ENCODE data around the gene DNMT3A. TPM values are rescaled to one million over a fixed set of nuclear protein-coding genes. Genes with fewer than 3 reads are reported as not detected.

Gene DNMT3A
- total RNA-seq, 1 donor from 2014 or later: 35.6 TPM

GRCh38 chr2:25354116-25354515 is 12.4 kb upstream of the DNMT3A start:
- DNase-seq (no peak), ATAC-seq (no peak)
- no peak overlapping the region for H3K27ac ChIP-seq
- H3K9me3 ChIP-seq: no peaks in the 10 kb centered on the region
- intact Hi-C loops (cut with DNase I): no loop called here
- H3K4me3 ChIP-seq: no peak overlapping the region
- H3K27me3 ChIP-seq (ENCODE audit: low read depth): no peaks in the 10 kb centered on the region
- no peaks in the 10 kb centered on the region for H3K36me3 ChIP-seq
- TF ChIP-seq, protein P1, sequence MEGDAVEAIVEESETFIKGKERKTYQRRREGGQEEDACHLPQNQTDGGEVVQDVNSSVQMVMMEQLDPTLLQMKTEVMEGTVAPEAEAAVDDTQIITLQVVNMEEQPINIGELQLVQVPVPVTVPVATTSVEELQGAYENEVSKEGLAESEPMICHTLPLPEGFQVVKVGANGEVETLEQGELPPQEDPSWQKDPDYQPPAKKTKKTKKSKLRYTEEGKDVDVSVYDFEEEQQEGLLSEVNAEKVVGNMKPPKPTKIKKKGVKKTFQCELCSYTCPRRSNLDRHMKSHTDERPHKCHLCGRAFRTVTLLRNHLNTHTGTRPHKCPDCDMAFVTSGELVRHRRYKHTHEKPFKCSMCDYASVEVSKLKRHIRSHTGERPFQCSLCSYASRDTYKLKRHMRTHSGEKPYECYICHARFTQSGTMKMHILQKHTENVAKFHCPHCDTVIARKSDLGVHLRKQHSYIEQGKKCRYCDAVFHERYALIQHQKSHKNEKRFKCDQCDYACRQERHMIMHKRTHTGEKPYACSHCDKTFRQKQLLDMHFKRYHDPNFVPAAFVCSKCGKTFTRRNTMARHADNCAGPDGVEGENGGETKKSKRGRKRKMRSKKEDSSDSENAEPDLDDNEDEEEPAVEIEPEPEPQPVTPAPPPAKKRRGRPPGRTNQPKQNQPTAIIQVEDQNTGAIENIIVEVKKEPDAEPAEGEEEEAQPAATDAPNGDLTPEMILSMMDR (IDR thresholded peaks at IDR 0.05): no peak
- no peaks in the 10 kb centered on the region for H3K4me1 ChIP-seq

DNA sequence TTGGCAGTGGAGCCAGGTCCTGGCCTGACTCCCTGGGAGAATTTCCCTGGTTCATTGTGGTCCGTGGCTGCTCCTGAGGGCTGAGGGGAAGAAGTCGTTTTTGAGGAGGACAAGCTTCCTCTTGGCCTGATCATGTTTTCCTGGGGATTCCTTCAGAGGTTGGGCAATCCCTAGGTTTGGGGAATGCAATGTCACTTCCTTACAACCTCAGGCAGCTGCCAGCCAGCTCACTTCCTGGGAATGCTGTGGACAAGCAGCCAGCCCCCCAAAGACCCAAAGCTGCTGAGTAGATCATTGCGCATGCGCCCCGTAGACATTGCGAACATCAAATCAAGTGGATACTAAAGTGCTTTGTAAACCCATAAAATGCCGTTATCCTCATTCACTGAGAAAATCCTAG is 7.7 kb upstream of the DNMT3A start:
- Histone ChIP-seq H3K27ac (no peak overlapping the region), H3K4me3 (no peak overlapping the region), H3K4me1 (no peaks in the 10 kb centered on the region), H3K27me3 (ENCODE audit: low read depth) (no peaks in the 10 kb centered on the region), H3K9me3 (no peaks in the 10 kb centered on the region), H3K36me3 (no peaks in the 10 kb centered on the region)
- no peak for ATAC-seq
- intact Hi-C loops (cut with DNase I): no loop called here
- no peak for DNase-seq
- TF ChIP-seq, protein P1 (IDR thresholded peaks at IDR 0.05): no peak

DNA sequence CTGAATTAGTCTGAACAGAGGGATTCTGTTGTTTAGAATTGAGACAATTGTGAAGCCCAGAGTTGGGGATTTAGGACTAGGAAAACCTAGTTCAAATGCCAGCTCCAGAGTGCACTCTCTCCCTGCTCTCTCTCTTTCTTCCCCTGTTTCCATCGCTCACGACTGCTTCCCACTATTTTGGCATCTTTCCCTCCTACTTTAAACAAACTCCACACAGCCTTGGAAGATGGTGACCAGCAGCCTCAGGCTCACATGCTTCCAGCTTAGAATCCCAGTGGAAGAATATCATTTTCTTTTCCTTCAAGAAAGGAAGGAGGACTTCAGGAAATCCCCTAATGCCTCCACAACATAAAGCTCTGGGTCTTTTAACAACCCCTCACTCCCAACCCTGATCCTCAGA is 6.1 kb upstream of the DNMT3A start:
- H3K27ac ChIP-seq: no peak overlapping the region
- DNase-seq (no peak), ATAC-seq (no peak)
- H3K36me3 ChIP-seq: no peaks in the 10 kb centered on the region
- no peaks in the 10 kb centered on the region for H3K27me3 ChIP-seq (ENCODE audit: low read depth)
- TF ChIP-seq, protein P1 (IDR thresholded peaks at IDR 0.05): no peak
- no peaks in the 10 kb centered on the region for H3K9me3 ChIP-seq
- H3K4me1 ChIP-seq: peaks cover 3% of the 10 kb centered on the region
- intact Hi-C loops (cut with DNase I): no loop called here
- no peak overlapping the region for H3K4me3 ChIP-seq

- H3K4me1 ChIP-seq: peaks cover 8% of the 10 kb centered on the region
- TF ChIP-seq, protein P1 (IDR thresholded peaks at IDR 0.05): no peak
These were observed 5.6 kb upstream of the DNMT3A start for GRCh38 chr2:25347205-25347815.

GRCh38 chr2:25343187-25343825 is 1.6 kb upstream of the DNMT3A start:
- Histone ChIP-seq H3K27ac (no peak overlapping the region), H3K9me3 (no peaks in the 10 kb centered on the region), H3K4me1 (peaks cover 27% of the 10 kb centered on the region), H3K36me3 (no peaks in the 10 kb centered on the region), H3K4me3 (no peak overlapping the region), H3K27me3 (ENCODE audit: low read depth) (no peaks in the 10 kb centered on the region)
- TF ChIP-seq, protein P1 (IDR thresholded peaks at IDR 0.05): no peak
- DNase-seq: no peak
- ATAC-seq: no peak
- intact Hi-C loops (cut with DNase I): no loop called here

More at GRCh38 chr2:25347205-25347815, 5.6 kb upstream of the DNMT3A start:
- no peaks in the 10 kb centered on the region for H3K36me3 ChIP-seq
- H3K27me3 ChIP-seq (ENCODE audit: low read depth): no peaks in the 10 kb centered on the region
- peak in 1 of 2 donors; percentile 12 for ATAC-seq
- intact Hi-C loops (cut with DNase I): no loop called here
- DNase-seq: no peak
- no peak overlapping the region for H3K27ac ChIP-seq
- H3K4me3 ChIP-seq: no peak overlapping the region
- no peaks in the 10 kb centered on the region for H3K9me3 ChIP-seq

Data from lower lobe of right lung (tissue), 2 donors.